ENCODE data around the gene LOXL4. TPM values are rescaled to one million over a fixed set of nuclear protein-coding genes. Genes with fewer than 3 reads are reported as not detected.

The LOXL4 gene
- total RNA-seq, 1 experiment from 2014 or later, result 0.27 TPM

GRCh38 chr10:98264378-98265065 is 3.5 kb downstream of the LOXL4 start:
- no peak for DNase-seq (ENCODE audit: low spot score)

- no peak for DNase-seq (ENCODE audit: low spot score)
Measured at GRCh38 chr10:98263088-98263487, 4.9 kb downstream of the LOXL4 start.

GRCh38 chr10:98262571-98262970 is 5.4 kb downstream of the LOXL4 start:
- peak; percentile 49 for DNase-seq (ENCODE audit: low spot score)

GRCh38 chr10:98261436-98262277 is 6.3 kb downstream of the LOXL4 start:
- DNase-seq (ENCODE audit: low spot score), result no peak

GRCh38 chr10:98260752-98261151 is 7.2 kb downstream of the LOXL4 start:
- no peak for DNase-seq (ENCODE audit: low spot score)

- DNase-seq (ENCODE audit: low spot score), result no peak
Measured at GRCh38 chr10:98260350-98260749, 7.6 kb downstream of the LOXL4 start.

- DNase-seq (ENCODE audit: low spot score), result no peak
Measured at GRCh38 chr10:98259606-98260315, 8.2 kb downstream of the LOXL4 start.

- peak; percentile 1 for DNase-seq (ENCODE audit: low spot score)
Measured at GRCh38 chr10:98258683-98259454, 9.1 kb downstream of the LOXL4 start.

- no peak for DNase-seq (ENCODE audit: low spot score)
Measured at GRCh38 chr10:98257961-98258360, 10.0 kb downstream of the LOXL4 start.

GRCh38 chr10:98257198-98257597 is 10.8 kb downstream of the LOXL4 start:
- no peak for DNase-seq (ENCODE audit: low spot score)

GRCh38 chr10:98256692-98257091 is 11.3 kb downstream of the LOXL4 start:
- peak; percentile 1 for DNase-seq (ENCODE audit: low spot score)

GRCh38 chr10:98255146-98255877 is 12.7 kb downstream of the LOXL4 start:
- DNase-seq (ENCODE audit: low spot score), result no peak

GRCh38 chr10:98254234-98254974 is 13.6 kb downstream of the LOXL4 start:
- peak; percentile 2 for DNase-seq (ENCODE audit: low spot score)

- DNase-seq (ENCODE audit: low spot score), result no peak
Measured at GRCh38 chr10:98253499-98253898, 14.5 kb downstream of the LOXL4 start.

- no peak for DNase-seq (ENCODE audit: low spot score)
Measured at GRCh38 chr10:98252464-98252863, 15.5 kb downstream of the LOXL4 start.

GRCh38 chr10:98251399-98251798 is 16.6 kb downstream of the LOXL4 start:
- DNase-seq (ENCODE audit: low spot score), result no peak

GRCh38 chr10:98249134-98249533 is 18.9 kb downstream of the LOXL4 start:
- DNase-seq (ENCODE audit: low spot score), result no peak

- no peak for DNase-seq (ENCODE audit: low spot score)
Measured at GRCh38 chr10:98248018-98248417, 20.0 kb downstream of the LOXL4 start.

GRCh38 chr10:98246911-98247805 is 20.8 kb downstream of the LOXL4 start:
- peak; percentile 23 for DNase-seq (ENCODE audit: low spot score)
